DMS153 (cell line): ENCODE results near the gene OSGIN1.
A peak's percentile ranks its signal among the peaks of the same experiment; 100 is the strongest.
"Not testable (repeated sequence)": the region's sequence is repeated elsewhere in the genome, so short reads cannot be mapped to it uniquely, and the experiment has no call there.

Experiments
- DNase-seq: peaks from one replicate; lab custom pipeline; 2025; lab: John Stamatoyannopoulos, UW

Gene OSGIN1

DNA sequence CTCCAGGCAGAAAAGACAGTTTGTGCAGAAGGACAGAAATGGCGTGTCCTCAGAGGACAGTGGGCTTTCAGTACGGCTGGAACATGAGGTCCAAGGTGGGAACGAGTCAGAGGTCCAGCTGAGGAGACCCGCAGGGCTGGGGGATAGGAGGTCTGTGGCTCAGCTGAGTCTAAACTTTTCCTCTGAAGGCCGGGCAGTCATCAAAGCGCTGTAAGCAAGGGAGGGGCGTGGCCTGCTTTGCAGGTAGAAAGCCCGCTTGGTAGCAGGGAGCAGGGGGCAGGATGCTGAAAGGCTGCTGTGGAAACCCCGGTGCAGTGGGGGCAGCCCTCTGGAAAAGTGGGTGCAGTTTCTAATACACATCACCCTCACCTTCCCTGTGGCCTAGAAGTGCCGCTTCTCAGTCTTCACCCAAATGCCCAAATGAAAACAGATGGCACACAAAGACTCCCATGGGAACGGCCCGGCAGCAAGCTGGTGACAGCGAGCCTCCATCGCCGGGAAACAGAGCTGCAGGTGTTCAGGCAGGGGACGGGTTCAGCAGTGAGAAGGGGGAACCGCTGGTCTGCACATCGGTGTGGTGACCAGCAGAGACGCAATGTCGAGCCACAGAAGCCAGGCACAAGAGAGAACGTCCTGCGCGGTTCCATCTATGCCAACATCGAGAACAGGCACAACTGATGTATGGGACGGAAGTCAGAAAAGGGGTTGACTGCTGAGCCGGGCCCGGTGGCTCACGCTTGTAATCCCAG is 12.2 kb upstream of the OSGIN1 start:
- DNase-seq: peak; percentile 44

DNA sequence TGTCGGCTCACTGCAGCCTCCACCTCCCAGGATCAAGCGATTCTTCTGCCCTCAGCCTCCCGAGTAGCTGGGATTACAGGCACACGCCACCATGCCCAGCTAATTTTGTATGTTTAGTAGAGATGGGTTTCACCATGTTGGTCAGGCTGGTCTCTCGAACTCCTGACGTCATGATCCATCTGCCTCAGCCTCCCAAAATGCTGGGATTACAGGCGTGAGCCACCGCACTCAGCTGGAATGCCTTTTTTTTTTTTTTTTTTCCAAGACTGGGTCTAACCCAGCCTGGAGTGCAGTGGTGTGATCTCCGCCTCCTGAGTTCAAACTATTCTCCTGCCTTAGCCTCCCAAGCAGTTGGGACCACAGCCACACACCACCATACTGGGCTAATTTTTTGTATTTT is 11.5 kb upstream of the OSGIN1 start:
- not testable (repeated sequence) for DNase-seq

DNA sequence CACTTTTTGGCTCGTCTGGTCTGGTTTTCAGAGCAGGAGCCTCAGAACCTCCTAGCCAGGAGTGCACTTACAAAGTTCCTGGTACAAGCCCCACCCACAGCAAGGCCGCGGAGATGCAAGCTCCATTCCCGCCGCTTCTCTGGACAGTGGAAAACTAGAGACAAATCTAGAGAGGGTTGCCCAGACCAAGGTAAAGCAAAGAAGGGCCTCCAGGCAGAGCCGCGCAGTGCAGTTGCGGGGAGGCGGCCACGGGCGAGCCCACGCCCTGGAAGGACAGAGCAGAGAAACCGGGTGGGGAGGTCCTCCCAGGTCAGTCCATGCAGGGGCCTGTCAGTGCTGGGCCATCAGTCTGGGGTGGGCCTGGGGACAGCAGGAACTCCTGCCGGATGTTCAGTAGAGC is 11.0 kb upstream of the OSGIN1 start:
- DNase-seq: no peak

DNA sequence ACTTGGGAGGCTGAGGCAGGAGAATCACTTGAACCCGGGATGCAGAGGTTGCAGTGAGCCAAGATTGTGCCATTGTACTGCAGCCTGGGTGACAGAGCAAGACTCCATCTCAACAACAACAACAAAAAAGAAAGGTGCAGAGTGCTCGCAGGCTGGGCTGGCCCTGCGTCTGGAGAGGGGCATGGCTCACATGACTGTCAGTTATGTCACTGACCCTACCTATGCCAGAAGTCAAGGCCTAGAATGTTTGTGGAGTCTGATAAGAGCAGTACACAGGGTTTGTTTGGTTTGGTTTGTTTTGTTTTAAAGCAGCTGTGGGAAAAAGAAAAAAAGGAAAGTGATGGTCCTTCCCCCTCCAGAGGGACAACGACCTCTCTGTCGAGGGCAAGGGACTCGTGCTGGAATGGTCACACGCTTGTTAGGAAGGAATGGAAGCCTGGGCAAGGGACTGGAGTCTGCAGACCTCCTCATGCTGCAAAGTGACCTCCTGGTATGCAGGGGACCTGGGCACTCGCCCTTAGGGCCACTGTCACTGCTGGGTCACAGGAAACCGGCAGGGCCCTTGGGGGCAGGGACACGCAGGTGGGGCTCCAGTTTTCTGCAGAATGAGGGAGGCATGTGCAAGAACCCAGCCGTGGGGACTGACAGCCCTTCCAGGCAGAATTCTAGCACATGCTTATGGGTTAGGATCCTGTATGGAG is 10.1 kb upstream of the OSGIN1 start:
- DNase-seq: no peak

DNA sequence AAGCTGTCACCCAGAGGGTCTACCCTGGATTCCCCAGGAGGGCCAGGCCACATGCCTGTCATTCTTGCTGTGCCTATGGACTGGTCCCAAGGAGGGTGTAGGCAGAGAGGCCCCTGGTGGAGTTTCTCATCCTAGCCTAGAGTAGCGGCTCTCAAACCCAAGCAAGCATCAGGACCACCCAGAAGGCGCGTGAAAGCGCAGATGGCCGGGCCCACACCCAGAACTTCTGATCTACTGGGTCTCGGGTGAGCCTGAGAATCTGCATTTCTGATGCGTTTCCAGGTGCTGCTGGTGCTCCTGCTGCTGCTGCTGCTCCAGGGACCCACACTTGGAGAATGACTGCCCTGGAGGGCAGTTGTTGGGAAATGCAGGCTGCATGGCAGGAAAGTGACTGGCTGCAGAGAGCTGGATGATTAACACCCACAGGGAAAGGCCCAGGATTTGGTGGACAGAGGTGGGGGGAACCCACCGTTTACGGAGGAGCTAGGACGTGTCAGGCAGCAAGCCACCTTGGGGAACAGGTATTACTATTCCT is 9.5 kb upstream of the OSGIN1 start:
- no peak for DNase-seq

DNA sequence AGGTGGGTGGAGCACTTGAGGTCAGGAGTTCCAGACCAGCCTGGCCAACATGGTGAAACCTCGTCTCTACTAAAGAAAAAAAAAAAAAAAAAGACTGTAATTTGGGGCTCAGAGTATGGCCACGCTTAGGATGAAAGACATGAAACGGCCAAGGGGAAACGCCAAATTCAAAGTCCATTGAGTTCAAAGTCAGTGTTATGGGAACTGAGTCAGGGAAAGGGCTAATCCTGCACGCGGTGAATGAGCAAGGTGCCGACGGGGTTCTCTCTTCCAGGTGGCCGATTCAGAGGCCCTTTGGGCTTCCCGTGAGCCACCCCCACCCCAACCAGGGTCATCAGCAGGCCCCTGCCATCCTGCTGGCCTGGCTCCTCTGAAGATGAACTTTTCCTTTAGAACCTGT is 7.5 kb upstream of the OSGIN1 start:
- no peak for DNase-seq

DNA sequence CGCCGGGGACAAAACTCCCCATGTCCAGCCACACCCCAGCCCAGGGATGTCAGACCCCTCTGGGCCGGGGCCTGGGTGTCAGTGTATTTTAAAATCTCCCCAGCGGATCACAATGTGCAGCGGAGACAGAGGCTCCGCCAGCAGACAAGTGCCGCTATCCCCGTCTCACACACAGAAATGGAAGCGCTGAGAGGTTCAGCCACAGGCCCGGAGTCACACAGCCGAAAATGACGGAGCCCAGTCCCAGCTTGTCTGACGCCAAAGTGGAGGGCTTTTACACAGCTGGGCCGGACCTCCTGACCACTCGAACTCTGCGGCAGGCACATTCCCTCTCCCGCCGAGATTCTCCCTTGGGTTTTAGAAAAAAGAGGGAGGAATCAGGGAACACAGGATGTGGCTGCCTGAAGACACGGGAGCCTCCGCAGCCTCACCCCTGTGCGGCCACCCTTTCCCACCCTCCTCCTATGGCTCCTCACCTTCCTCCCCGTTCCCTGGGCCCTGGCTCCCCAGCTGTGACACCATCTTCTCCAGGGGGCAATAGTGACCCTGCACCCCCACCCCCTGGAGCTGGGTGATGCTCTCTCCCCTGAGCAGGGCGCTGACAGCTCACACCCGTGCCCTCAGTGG is 6.8 kb upstream of the OSGIN1 start:
- DNase-seq: no peak

DNA sequence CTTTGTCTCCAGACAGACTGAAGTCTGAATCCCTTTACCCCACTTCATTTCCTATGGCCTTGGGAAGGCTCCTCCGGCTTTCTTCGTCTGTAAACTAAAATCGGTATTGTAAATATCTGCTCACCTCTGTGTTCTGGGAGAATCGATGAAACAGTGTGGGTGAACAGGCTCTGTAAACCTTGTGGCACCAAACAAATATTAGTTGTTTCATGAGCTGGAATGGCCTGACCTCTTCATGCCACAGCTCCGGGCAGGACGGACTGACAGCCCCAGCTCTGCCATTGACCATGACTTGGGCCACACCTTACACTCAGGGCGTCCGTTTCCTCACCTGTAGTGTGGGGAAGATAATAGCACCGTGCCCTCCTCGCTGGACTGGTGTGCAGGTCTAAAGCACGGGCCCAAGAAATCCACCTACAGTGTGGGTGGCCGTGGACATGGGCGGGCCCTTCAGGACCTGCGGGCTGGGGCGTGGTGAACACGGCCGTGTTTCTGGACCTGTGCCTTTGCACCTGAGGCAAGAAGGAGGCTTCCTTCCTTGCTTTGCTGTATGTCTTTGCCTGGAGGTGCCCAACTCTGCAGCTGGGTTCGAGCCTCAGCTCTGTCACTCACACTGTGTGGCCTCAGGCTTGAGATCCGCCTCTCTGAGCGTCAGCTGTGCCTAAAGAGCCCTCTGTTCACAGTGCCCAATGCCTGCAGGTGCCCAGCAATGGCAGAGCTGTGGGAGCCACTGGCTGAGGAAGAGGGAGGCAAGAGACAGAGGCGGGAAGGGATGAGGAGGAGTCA is 6.1 kb upstream of the OSGIN1 start:
- no peak for DNase-seq

DNA sequence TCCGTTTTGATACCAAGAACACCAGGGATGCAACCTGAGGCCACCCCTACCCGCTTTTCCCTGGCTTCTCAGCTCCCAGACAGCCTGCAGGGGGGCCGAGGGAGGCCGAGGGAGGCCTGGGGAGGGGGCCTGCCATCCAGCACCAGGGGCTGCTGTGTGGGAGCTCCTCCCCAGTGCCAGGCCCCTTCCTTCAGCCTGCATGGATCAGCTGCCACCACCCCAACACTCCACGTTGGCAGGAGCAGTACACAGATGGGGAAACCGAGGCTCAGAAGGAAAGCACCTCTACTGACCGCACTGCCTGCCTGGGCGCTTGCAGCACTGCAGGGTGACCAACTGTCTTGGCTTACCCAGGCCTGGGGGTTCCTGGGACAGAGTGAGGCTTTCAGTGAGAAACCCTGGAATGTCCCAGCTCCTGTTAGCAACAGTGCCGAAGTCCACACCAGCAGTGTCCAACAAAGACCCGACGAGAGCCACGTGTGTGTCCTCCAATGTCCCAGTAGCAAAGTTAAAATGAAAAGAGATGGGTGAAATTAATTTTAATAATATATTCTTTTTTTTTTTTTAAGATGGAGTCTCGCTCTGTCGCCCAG is 5.3 kb upstream of the OSGIN1 start:
- DNase-seq: no peak

DNA sequence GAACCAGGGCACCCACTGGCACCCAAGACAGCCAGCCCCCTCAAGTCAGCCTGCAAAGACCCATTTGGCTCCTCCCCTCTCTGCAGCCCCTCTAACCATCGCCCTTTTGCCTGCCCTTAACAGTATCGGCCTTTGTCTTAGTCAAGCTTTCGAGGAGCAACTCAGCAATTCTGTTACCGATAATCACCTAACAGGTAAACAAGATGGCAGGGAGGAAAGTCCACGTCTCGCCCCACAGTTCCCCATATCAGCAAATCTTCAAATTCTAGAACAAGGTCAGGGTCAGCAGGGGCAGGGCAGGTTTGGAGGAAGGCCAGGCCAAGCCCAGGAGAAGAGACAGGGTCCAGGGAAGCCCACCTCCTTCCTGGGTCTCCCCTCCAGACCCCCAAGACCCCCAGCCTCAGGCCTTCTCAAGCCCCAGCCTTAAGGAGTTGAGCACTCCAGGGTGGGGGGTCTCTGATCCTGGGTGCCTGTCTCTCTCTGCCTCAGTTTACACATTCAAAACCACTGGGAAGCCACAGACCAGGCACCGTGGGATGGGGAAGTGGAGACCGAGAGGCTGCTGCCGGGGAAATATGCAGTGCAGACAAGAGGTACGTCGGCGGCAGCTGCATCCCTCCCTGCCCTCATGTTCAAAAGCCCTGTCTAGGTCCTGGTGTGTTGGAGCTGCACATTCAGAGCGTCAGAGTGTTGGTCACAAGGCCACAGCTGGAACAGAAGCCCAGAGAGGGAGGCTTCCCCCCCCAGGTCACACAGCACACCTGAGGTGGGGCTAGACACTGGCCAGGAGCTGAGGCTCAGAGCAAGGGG is 3.9 kb upstream of the OSGIN1 start:
- no peak for DNase-seq

DNA sequence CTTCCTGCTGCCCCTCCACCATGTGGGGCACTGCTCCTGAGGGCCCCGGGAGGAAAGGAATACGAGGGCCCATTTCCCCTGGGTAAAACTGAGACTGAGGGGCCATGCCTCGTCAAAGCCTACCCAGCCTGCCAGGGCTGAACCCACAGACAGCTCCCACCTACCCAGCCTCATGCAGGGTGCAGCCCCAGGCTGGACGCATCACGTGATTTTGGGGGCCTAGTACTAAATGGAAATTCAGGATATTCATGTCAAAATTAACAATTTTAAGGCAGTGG is 3.4 kb upstream of the OSGIN1 start:
- no peak for DNase-seq

DNA sequence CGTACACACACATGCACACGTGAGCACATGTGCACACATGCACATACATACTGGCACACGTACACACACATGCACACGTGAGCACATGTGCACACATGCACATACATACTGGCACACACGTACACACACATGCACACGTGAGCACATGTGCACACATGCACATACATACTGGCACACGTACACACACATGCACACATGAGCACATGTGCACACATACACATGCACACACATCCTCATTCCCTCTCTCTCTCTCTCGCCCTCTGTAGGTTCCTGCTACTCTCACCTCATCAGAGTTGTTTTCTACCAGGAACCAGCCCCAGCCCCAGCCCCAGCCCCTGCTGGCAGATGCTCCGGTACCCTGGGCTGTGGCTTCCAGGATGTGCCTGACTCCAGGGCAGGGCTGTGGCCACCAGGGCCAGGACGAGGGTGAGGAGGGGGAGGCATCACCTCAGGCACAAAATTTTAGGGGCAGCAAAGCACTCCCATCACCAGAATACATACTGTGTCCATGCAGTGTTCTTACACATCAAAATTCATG is 2.1 kb upstream of the OSGIN1 start:
- not testable (repeated sequence) for DNase-seq

DNA sequence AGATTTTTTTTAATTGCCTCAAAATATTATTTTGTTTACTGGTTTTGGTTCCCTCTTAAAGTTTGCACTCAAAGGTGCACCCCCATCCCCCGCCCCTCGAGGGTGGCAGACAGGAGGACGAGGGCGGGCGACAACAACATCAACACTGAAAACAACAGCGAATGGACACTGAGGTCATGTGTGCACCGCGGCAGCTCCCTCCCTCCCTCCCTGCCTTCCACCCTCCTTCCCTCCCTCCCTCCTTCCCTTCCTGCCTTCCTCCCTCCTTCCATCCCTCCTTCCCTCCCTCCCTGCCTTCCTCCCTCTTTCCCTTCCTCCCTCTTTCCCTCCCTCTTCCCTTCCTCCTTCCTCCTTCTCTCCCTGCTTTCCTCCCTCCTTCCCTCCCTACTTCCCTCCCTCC is 1.5 kb upstream of the OSGIN1 start:
- DNase-seq: no peak

DNA sequence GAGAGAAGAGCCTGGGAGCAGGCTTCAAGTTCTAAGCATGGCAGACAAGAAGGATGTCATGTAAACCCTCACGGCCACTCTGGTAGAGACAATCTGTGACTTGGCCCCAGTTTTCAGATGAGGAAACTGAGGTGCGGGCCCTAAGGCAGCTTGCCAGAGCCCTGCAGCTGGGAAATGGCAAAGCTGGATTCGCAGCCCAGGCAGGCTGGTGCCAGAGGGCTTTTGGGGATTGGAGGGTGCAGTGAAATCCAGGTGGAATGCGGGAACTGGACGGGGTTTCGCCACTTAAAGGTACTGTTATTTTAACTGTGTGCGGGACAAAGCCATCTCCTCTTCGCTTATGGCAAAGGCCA is 477 bp upstream of the OSGIN1 start:
- no peak for DNase-seq

DNA sequence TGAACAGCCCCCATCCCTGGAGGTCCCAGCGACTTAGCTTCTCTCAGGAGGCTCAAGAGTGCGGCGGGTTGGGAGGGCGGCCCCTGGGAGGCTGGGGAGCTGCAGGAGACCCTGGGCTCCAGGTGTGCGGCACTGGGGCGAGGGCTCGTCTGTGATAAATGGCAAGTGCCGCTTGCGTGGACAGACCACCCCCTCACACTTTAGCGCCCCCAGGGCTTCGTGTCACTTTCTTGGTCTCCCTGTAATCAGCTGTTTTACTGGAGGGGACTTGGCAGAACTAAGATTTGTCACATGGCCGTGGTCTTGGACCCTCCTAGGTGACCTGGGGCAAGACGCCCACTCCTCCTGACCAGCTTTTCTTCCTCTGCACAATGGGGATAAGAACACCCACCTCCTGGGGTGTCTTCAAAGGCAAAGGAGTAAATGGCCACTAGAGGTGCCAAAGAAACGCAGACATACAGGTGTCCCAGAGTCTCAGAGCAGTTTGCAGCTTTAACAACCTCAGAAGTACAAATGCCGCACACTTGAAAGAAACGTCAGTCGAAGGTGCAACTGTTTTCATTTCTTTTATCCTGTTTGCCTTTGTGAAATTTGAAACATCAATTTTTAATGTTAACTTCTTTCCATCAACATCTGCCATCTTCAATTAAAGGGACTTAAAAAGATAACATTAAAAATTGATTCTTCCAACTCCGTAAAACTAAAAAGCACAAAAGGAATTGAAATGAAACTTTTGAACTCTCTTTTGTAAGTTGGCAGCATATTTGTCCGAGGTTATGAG is 946 bp downstream of the OSGIN1 start:
- DNase-seq: peak; percentile 13

DNA sequence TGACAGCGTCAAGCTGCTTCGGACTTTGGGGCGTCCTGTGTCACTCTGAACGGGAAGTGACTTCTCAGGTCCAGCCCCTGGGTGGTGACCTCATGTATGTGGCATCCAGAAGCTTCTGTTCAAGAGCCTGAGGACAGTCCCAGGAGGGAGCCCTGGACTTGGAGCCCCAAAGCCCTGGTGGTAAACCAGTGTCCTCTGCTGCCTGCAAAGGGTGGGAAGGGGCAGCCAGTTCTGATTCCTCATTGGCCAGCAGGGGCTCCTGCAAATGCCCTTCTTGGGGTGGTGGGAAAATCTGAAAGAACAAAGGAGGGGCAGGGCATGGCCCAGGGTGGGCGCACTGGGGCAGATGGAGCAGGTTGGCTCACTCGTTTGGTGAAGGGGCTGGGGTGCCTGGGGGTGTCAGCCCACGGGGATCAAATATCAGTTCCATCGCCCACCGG is 1.6 kb downstream of the OSGIN1 start:
- no peak for DNase-seq

DNA sequence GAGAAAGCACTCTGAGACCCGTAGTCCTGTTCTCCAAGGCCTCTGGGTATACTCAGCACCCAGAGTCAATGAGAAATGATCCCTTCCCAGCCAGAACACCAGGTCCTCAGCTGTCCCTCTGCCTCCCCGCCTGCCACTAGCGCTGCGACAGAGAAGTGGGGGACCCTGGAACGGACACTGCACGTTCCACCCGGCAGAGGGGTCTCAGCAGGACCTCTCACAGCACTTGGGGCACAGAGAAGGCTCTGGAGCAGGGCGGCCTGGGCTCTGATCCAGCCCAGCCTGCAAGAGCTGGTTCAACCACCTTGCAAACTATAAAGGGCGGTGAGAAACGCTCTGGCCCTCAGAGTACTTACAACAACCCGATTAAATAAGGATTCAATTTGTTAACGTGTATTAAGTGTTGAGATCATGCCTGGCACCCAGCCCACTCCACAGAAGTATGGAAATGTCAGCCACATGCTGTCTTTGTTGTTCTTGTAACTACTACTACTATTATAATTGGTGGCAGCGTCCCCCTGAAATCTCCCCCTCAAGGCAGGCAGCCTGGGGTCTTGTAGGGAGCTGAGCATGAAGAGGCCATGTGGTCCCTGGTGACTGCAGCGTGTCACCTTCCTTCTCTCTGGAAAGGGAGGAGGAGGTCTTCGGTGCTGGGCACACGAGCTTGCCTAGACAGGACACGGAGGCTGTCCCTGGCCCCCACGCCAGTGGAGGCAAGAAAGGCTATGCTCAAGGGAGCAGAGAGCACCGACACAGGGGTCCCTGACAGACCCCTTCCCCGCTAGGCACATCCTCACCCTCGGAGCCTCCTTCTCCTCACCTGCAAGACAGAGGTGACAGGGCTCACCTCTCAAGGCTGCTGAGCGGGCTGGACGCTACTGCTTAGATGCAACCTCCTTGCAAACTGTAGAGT is 2.4 kb downstream of the OSGIN1 start:
- no peak for DNase-seq

DNA sequence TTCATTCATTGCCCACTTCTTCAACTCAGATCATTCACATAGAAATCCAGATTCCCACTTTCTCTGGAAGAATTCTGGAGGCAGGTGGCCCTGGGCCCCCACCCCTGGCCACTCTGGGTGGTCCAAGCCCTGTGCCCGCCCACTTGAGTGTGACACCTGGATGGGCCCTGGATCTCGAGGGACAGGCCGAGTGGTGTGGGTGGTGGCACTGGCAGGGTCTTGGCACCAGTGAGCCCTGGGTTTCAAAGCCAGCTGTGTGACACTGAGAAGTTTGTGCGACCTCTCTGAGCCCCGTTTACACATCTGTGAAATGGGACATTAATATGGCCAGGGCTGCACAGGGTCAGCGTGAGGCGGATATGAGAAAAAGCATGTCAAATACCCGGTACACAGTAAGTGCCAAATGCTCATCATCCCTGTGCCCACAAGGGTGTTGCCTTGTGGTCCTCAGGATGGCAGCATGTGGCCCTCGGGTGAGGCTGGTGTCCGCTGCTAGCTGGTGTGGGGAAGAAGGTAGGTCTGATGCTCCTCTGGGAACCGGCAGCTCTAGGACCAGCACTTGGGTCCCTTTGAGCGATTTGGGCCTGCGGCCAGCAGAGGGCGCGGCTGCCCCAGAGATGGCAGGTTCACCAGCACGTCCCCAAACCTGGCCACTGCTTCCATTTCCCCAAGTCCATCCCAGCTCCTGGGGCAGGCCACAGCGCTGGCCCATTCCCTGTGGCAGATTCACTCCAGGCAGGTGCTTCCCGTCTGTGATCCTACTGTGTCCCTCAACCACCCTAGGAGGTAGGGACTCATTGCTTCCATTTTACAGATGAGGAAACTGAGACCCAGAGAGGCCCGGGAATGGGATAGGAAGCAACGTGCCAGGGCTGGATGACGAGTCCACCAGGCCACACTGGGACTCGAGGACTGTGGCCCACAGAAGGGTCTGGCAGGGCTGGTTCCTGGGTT is 3.6 kb downstream of the OSGIN1 start:
- DNase-seq: peak; percentile 32
